GM23338 (cell line): ENCODE measurements around the gene NRCAM. TPM values are rescaled to one million over a fixed set of nuclear protein-coding genes. Genes with fewer than 3 reads are reported as not detected.

Experiments
- ATAC-seq: fragments of 200-7000 bp; cut with Tn5 transposase; 3 replicates; pipeline ENCODE4 v1.9.1; 2020
- DNase-seq: peaks from one replicate; pipeline ENCODE4 v3.0.0-alpha.2; 2015; ENCODE audit warnings: low spot score
- H2AFZ ChIP-seq: fragments of 200-600 bp; sonication (generic); 2 replicates; pipeline ENCODE4 v1.8.0; 2016; ENCODE audit warnings: antibody characterized with exemption, mild to moderate bottlenecking, moderate library complexity
- H3F3A ChIP-seq: fragments of 200-600 bp; sonication (generic); replicated peaks from 2 replicates; pipeline ENCODE4 v1.8.0; 2017; ENCODE audit warnings: antibody characterized with exemption, mixed run types, low read depth
- H3K27ac ChIP-seq: fragments of 200-600 bp; sonication (generic); 2 replicates; pipeline ENCODE4 v1.6.1; 2016; ENCODE audit warnings: low read depth
- H3K27me3 ChIP-seq: fragments of 200-600 bp; sonication (generic); 2 replicates; pipeline ENCODE4 v1.8.0; 2016; ENCODE audit warnings: mild to moderate bottlenecking, mixed run types, moderate library complexity; ENCODE audit not compliant: insufficient read depth
- H3K36me3 ChIP-seq: fragments of 200-600 bp; sonication (generic); 2 replicates; pipeline ENCODE4 v1.8.0; 2016; ENCODE audit warnings: mild to moderate bottlenecking; ENCODE audit not compliant: insufficient read depth
- H3K4me1 ChIP-seq: fragments of 200-600 bp; sonication (generic); 2 replicates; pipeline ENCODE4 v1.8.0; 2016; ENCODE audit warnings: mild to moderate bottlenecking, moderate library complexity; ENCODE audit not compliant: insufficient read depth
- H3K4me2 ChIP-seq: fragments of 200-600 bp; sonication (generic); 2 replicates; pipeline ENCODE4 v1.7.1; 2017; ENCODE audit warnings: mixed run types
- H3K4me3 ChIP-seq: fragments of 200-600 bp; sonication (generic); 2 replicates; pipeline ENCODE4 v1.6.1; 2016; ENCODE audit warnings: mixed run types
- H3K79me2 ChIP-seq: fragments of 200-600 bp; sonication (generic); replicated peaks from 2 replicates; pipeline ENCODE4 v1.8.0; 2017; ENCODE audit warnings: mild to moderate bottlenecking; ENCODE audit not compliant: insufficient read depth
- H3K9me2 ChIP-seq: fragments of 200-600 bp; sonication (generic); 2 replicates; pipeline ENCODE4 v1.8.0; 2017; ENCODE audit not compliant: insufficient read depth
- H4K20me1 ChIP-seq: fragments of 200-600 bp; sonication (generic); replicated peaks from 2 replicates; pipeline ENCODE4 v1.8.0; 2017; ENCODE audit warnings: mild to moderate bottlenecking; ENCODE audit not compliant: insufficient read depth
- H3K27ac Mint-ChIP-seq: 2 replicates; pipeline ENCODE4 v1.8.0; 2020; ENCODE audit warnings: inconsistent platforms, mild to moderate bottlenecking, moderate library complexity, mixed read lengths
- H3K27me3 Mint-ChIP-seq: 3 replicates; pipeline ENCODE4 v1.8.0; 2022; ENCODE audit warnings: low read depth, mild to moderate bottlenecking, moderate library complexity, mixed read lengths, inconsistent platforms; ENCODE audit not compliant: insufficient read depth, poor library complexity
- H3K36me3 Mint-ChIP-seq: 3 replicates; pipeline ENCODE4 v1.8.0; 2021; ENCODE audit warnings: low read depth, mild to moderate bottlenecking, inconsistent platforms, moderate library complexity, mixed read lengths
- H3K4me1 Mint-ChIP-seq: 3 replicates; pipeline ENCODE4 v1.8.0; 2020; ENCODE audit warnings: mild to moderate bottlenecking, inconsistent platforms, mixed read lengths
- H3K4me3 Mint-ChIP-seq: 3 replicates; pipeline ENCODE4 v1.8.0; 2021; ENCODE audit warnings: moderate library complexity, mild to moderate bottlenecking, inconsistent platforms, mixed read lengths
- H3K9me3 Mint-ChIP-seq: 3 replicates; pipeline ENCODE4 v1.8.0; 2020; ENCODE audit warnings: moderate library complexity, mild to moderate bottlenecking, inconsistent platforms, mixed read lengths
- CREB1 ChIP-seq: fragments of 250-450 bp; sonication (Bioruptor Pico); IDR thresholded peaks from 2 replicates; pipeline ENCODE4 v1.5.0; 2020; ENCODE audit warnings: low read depth, mild to moderate bottlenecking, moderate library complexity
- CTCF ChIP-seq, 2 experiments: fragments of 200-600 bp in 1 of 2; sonication (generic) in 1 of 2; conservative IDR thresholded peaks; 2 replicates each; pipeline versions ENCODE4 v1.5.1 to v1.6.1; 2016 to 2017; ENCODE audit warnings: antibody characterized with exemption in 2 of 2, low read depth in 2 of 2, mild to moderate bottlenecking in 2 of 2, moderate library complexity in 1 of 2
- ETS1 ChIP-seq: IDR thresholded peaks from 2 replicates; pipeline ENCODE4 v1.6.1; 2016; ENCODE audit warnings: antibody characterized with exemption
- EZH2 ChIP-seq: fragments of 200-600 bp; sonication (generic); IDR thresholded peaks from one replicate; pipeline ENCODE4 v1.8.0; 2017; ENCODE audit warnings: antibody characterized with exemption, mild to moderate bottlenecking, low read depth; ENCODE audit not compliant: unreplicated experiment
- EZH2phosphoT487 ChIP-seq: fragments of 200-600 bp; sonication (generic); IDR thresholded peaks from one replicate; pipeline ENCODE4 v1.8.1; 2018; ENCODE audit warnings: antibody characterized with exemption; ENCODE audit not compliant: unreplicated experiment
- JUNB ChIP-seq: IDR thresholded peaks from one replicate; pipeline ENCODE4 v1.6.1; 2016; ENCODE audit warnings: antibody characterized with exemption; ENCODE audit not compliant: unreplicated experiment
- NANOG ChIP-seq: IDR thresholded peaks from 2 replicates; pipeline ENCODE4 v1.6.1; 2016; ENCODE audit warnings: antibody characterized with exemption, borderline replicate concordance
- POLR2AphosphoS5 ChIP-seq: IDR thresholded peaks from 2 replicates; pipeline ENCODE4 v1.6.1; 2016; ENCODE audit warnings: antibody characterized with exemption, low read depth
- REST ChIP-seq: IDR thresholded peaks from one replicate; pipeline ENCODE4 v1.6.1; 2018; ENCODE audit warnings: antibody characterized with exemption; ENCODE audit not compliant: unreplicated experiment
- ZNF114 ChIP-seq: fragments of 250-450 bp; sonication (Bioruptor Pico); IDR thresholded peaks from 2 replicates; pipeline ENCODE4 v1.5.0; 2020; ENCODE audit warnings: mild to moderate bottlenecking, moderate library complexity
- ZNF331 ChIP-seq: fragments of 250-450 bp; sonication (Bioruptor Pico); IDR thresholded peaks from 2 replicates; pipeline ENCODE4 v1.5.0; 2020; ENCODE audit warnings: low read depth, mild to moderate bottlenecking, moderate library complexity
- ZNF462 ChIP-seq: fragments of 250-450 bp; sonication (Bioruptor Pico); IDR thresholded peaks from 2 replicates; pipeline ENCODE4 v1.5.0; 2020; ENCODE audit warnings: mild to moderate bottlenecking, moderate library complexity
- polyA plus RNA-seq: library from polyadenylated mRNA; unstranded; fragments of >200 nt; fragmentation: Nextera tagmentation; extraction: Ambion mirVana; gene quantifications from 2 replicates; pipeline ENCODE4 v1.2.1, GENCODE V29; 2016
- total RNA-seq: library from RNA; depleted of rRNA; stranded (reverse); fragments of >200 nt; shearing (Covaris generic); gene quantifications from 2 replicates; pipeline ENCODE4 v1.2.3, GENCODE V29; 2014

The NRCAM gene
- total and polyA plus RNA-seq, 2 experiments from 2014 or later, result 2.5 to 6.8 TPM

- no peak for TF ChIP-seq ZNF462 (CRISPR knock-in tag)
These were observed 212.1 kb downstream of the NRCAM start (continued) for GRCh38 chr7:108244110-108244509.

GRCh38 chr7:108239501-108240225 lies 216.6 kb downstream of the NRCAM start:
- Histone ChIP-seq H3K79me2 (no peaks in the 10 kb centered on the region), H3K4me3 (no peak overlapping the region), H2AFZ (no peak overlapping the region), H3K27me3 (no peaks in the 10 kb centered on the region), H3K36me3 (no peaks in the 10 kb centered on the region), H3K27ac (no peak overlapping the region), H3F3A (no peaks in the 10 kb centered on the region), H4K20me1 (no peaks in the 10 kb centered on the region), H3K4me1 (peaks cover 54% of the 10 kb centered on the region), H3K9me2 (no peaks in the 10 kb centered on the region), H3K4me2 (no peak overlapping the region)
- H3K9me3 Mint-ChIP-seq, result no peaks in the 10 kb centered on the region
- H3K27me3 Mint-ChIP-seq, result no peaks in the 10 kb centered on the region
- H3K36me3 Mint-ChIP-seq, result no peaks in the 10 kb centered on the region
- H3K4me1 Mint-ChIP-seq, result peaks cover 53% of the 10 kb centered on the region
- no peak overlapping the region; the same call in 2 of the 3 replicates for H3K4me3 Mint-ChIP-seq
- ATAC-seq (peak; percentile 83), DNase-seq (peak; percentile 22)
- H3K27ac Mint-ChIP-seq, result peak overlapping the region; percentile 73
- TF ChIP-seq CREB1 (CRISPR knock-in tag) (no peak), JUNB (no peak), ETS1 (no peak), CTCF (conservative IDR thresholded peaks at IDR 0.05; ENCODE audit: low read depth in 2 of 2) (no peak), ZNF331 (CRISPR knock-in tag) (no peak), NANOG (no peak), POLR2AphosphoS5 (no peak), ZNF114 (no peak), REST (no peak), EZH2 (no peak), EZH2phosphoT487 (no peak)
